Measurements from ENCODE around the gene RASGRF2. TPM values are rescaled to one million over a fixed set of nuclear protein-coding genes. Genes with fewer than 3 reads are reported as not detected.

Gene RASGRF2
- total and polyA plus RNA-seq, 9 of the 15 experiments (the other 6 are each of a cell fraction or from before 2014, with no cell fraction given): 0.01 to 0.22 (median 0.08) TPM; not detected in 2

DNA sequence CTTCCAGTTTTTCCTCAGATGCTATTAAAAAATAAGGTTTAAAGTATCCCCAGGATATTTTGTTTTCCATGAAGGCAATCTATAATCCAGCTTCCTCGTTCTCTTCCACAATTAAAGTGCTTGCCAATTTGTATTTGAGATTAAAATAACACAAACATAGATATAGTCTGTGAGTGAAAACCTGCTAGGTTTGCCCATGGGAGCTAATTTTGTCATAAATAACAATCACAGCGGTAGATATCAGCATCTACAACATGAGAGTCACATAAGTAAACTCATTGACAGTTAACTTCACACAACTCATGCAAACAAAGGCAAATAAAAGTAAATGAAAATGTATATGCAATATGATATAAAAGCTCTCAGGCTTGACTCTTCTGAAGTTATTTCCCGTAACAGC, 29.2 kb upstream of the RASGRF2 start:
- DNase-seq (ENCODE audit: extremely low read depth in 1 of 4, low spot score in 3 of 4): no peak
- H3K9ac ChIP-seq (ENCODE audit: insufficient read depth in 1 of 2, low read depth in 2 of 2, low read length in 2 of 2): no peak overlapping the region
- 2% methylated on average over 3 of the region's 3 CpGs for WGBS (ENCODE audit: insufficient coverage, low coverage, missing lambda C conversion rate)
- no peaks in the 10 kb centered on the region for H3K79me2 ChIP-seq (ENCODE audit: control insufficient read depth, insufficient read depth, low read length)
- H4K20me1 ChIP-seq (replicated peaks; ENCODE audit: control insufficient read depth, insufficient read depth, low read length): no peaks in the 10 kb centered on the region
- no peaks in the 10 kb centered on the region for H3K4me1 ChIP-seq (replicated peaks in 1 of 2; ENCODE audit: control insufficient read depth in 2 of 2, insufficient read depth in 2 of 2, low read length in 2 of 2)
- ATAC-seq: no peak
- H3K4me2 ChIP-seq (ENCODE audit: insufficient read depth, low read length): no peak overlapping the region
- H3K36me3 ChIP-seq (ENCODE audit: control insufficient read depth, insufficient read depth, low read length): no peaks in the 10 kb centered on the region
- ChIA-PET CTCF (ENCODE audit: low intra/inter-chr PET ratio) (no interaction called here), POLR2A (no interaction called here)
- H3K4me3 ChIP-seq: no peak overlapping the region
- intact Hi-C loops (cut with micrococcal nuclease) (loop anchor here (10.0 kb wide), 1 partner anchor 246 kb away; no protein-coding TSS in a partner anchor), in situ Hi-C loops (cut with MboI) (no loop called here)
- H3K27me3 ChIP-seq (ENCODE audit: control insufficient read depth in 2 of 2, insufficient read depth in 2 of 2, low read length in 2 of 2): peaks cover 4 to 16% of the 10 kb centered on the region in 2 experiments; a peak in 3 of 5 replicates
- no peak for FAIRE-seq
- no peak overlapping the region for H2AFZ ChIP-seq (ENCODE audit: low read depth, low read length)
- H3K27ac ChIP-seq (ENCODE audit: extremely low read depth, low read depth, low read length): no peak overlapping the region
- no peaks in the 10 kb centered on the region for H3K9me3 ChIP-seq (replicated peaks; ENCODE audit: control insufficient read depth, insufficient read depth, low read depth, low read length)
- H3K9me1 ChIP-seq (ENCODE audit: control insufficient read depth, insufficient read depth, low read length): no peaks in the 10 kb centered on the region
- BruUV-seq (replicated peaks): no TSS peak
- TF ChIP-seq KLF13 (tag; IDR thresholded peaks at IDR 0.05; ENCODE audit: borderline replicate concordance, low read depth) (no peak), SAP30 (IDR thresholded peaks at IDR 0.05; ENCODE audit: borderline replicate concordance, insufficient read depth, low read depth, low read length, poor library complexity, severe bottlenecking) (no peak), PYGO2 (tag; IDR thresholded peaks at IDR 0.05) (no peak), TBL1XR1 (IDR thresholded peaks at IDR 0.05; ENCODE audit: low read length in 2 of 2) (no peak), PRMT5 (CRISPR knock-in tag; IDR thresholded peaks at IDR 0.05) (no peak), RAD21 (CRISPR knock-in tag; conservative IDR thresholded peaks at IDR 0.05 in 1 of 2, IDR thresholded peaks at IDR 0.05 in 1 of 2) (no peak), KAT8 (IDR thresholded peaks at IDR 0.05; ENCODE audit: low read depth) (no peak), CCAR2 (IDR thresholded peaks at IDR 0.05; ENCODE audit: low read depth, low read length) (no peak), ZNF23 (CRISPR knock-in tag; IDR thresholded peaks at IDR 0.05) (no peak), TAF15 (IDR thresholded peaks at IDR 0.05; ENCODE audit: low read depth, low read length) (no peak), RAD51 (IDR thresholded peaks at IDR 0.05; ENCODE audit: borderline replicate concordance, low read depth) (no peak), ZNF274 (IDR thresholded peaks at IDR 0.05; ENCODE audit: borderline replicate concordance, low read depth, low read length) (no peak), SMARCC2 (IDR thresholded peaks at IDR 0.05; ENCODE audit: low read depth) (no peak), ZNF277 (CRISPR knock-in tag; IDR thresholded peaks at IDR 0.05; ENCODE audit: borderline replicate concordance) (no peak)
- TF ChIP-seq, protein P1, sequence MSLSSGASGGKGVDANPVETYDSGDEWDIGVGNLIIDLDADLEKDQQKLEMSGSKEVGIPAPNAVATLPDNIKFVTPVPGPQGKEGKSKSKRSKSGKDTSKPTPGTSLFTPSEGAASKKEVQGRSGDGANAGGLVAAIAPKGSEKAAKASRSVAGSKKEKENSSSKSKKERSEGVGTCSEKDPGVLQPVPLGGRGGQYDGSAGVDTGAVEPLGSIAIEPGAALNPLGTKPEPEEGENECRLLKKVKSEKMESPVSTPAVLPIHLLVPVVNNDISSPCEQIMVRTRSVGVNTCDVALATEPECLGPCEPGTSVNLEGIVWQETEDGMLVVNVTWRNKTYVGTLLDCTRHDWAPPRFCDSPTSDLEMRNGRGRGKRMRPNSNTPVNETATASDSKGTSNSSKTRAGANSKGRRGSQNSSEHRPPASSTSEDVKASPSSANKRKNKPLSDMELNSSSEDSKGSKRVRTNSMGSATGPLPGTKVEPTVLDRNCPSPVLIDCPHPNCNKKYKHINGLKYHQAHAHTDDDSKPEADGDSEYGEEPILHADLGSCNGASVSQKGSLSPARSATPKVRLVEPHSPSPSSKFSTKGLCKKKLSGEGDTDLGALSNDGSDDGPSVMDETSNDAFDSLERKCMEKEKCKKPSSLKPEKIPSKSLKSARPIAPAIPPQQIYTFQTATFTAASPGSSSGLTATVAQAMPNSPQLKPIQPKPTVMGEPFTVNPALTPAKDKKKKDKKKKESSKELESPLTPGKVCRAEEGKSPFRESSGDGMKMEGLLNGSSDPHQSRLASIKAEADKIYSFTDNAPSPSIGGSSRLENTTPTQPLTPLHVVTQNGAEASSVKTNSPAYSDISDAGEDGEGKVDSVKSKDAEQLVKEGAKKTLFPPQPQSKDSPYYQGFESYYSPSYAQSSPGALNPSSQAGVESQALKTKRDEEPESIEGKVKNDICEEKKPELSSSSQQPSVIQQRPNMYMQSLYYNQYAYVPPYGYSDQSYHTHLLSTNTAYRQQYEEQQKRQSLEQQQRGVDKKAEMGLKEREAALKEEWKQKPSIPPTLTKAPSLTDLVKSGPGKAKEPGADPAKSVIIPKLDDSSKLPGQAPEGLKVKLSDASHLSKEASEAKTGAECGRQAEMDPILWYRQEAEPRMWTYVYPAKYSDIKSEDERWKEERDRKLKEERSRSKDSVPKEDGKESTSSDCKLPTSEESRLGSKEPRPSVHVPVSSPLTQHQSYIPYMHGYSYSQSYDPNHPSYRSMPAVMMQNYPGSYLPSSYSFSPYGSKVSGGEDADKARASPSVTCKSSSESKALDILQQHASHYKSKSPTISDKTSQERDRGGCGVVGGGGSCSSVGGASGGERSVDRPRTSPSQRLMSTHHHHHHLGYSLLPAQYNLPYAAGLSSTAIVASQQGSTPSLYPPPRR (CRISPR knock-in tag; IDR thresholded peaks at IDR 0.05; ENCODE audit: borderline replicate concordance): no peak
- TF ChIP-seq, protein P2, sequence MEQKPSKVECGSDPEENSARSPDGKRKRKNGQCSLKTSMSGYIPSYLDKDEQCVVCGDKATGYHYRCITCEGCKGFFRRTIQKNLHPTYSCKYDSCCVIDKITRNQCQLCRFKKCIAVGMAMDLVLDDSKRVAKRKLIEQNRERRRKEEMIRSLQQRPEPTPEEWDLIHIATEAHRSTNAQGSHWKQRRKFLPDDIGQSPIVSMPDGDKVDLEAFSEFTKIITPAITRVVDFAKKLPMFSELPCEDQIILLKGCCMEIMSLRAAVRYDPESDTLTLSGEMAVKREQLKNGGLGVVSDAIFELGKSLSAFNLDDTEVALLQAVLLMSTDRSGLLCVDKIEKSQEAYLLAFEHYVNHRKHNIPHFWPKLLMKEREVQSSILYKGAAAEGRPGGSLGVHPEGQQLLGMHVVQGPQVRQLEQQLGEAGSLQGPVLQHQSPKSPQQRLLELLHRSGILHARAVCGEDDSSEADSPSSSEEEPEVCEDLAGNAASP (IDR thresholded peaks at IDR 0.05): no peak

Data from K562 (cell line).